HG02973 (cell line): ENCODE data around the gene CROCC2.

Source experiments
- ATAC-seq: cut with Tn5 transposase; IDR thresholded peaks from one replicate; pipeline ENCODE4 v1.9.1; 2021; ENCODE audit warnings: moderate library complexity; ENCODE audit not compliant: unreplicated experiment

Gene CROCC2

DNA sequence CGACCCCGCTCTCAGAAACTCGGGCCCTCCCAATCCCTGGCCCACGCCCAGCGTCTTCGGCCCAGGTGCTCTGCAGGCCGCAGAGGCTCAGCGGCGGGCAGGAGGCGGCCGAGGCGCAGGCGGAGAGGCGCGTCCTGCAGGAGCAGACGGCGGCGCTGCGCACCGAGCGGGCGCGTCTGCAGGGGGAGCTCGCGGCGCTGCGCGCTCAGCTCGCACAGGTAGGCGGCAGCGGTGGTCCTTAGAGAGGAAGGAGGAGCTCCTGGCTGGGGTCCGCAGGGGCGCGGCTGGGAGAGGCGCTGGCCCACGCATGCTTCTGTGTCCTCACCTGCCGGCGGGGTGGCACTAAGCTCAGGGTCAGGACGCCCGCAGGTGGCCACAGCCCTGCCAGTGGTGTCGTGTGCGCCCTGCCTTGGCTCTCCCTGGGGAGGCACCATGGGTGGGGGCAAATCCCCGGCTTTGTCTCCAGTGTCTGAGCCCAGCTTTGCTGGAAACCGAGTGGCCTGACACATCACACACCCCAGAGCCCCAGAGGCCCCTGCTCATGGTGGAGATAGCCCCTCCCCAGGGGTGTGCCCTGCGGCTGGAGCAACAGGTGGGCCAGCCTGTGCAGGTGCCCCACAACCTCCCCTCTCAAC, 77.3 kb downstream of the CROCC2 start:
- ATAC-seq: no peak

GRCh38 chr2:240983996-240984498, 77.9 kb downstream of the CROCC2 start:
- no peak for ATAC-seq

DNA sequence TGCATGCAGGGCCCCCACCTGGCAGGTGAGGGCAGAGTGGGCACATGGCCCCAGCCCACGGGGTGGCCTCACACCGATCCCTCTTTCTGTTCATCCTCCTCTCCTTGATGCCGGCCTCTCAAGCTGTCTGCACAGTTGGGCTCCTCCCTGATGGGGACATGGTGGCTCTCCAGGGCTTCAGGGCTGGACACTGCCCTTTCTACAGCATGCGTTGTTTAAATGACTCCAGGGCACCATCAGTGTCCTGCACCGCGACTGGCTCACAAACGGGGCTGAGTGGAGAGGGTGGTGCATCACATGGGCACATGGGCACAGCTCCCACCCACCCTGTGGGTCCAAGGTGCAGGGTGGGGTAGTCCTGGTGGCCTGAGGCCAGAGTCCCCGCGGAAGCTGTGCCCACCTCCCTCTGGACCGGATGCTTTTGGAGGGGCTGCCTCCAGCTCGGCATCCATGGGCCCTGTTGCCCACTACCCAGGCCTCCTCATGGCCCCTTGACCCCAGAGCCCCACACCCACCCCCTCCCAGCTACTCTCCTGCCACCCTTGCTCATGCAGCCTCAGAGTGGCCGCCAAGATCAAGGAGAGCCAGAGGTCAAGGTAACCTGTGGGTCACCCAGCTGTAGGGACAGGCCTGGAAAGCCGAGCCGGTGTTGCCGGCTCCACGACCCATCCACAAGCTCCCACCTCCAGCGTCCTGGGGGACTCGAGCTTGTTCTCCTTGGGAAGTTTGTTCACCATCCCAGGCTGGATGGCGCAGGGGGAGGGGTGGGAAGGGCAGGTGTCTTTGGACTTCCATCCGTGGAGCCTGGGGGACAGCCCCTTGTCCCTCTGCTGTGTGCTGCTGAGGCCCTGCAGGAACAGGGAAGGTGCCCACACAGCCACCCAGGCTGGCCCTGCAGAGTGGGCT, 80.0 kb downstream of the CROCC2 start:
- no peak for ATAC-seq

DNA sequence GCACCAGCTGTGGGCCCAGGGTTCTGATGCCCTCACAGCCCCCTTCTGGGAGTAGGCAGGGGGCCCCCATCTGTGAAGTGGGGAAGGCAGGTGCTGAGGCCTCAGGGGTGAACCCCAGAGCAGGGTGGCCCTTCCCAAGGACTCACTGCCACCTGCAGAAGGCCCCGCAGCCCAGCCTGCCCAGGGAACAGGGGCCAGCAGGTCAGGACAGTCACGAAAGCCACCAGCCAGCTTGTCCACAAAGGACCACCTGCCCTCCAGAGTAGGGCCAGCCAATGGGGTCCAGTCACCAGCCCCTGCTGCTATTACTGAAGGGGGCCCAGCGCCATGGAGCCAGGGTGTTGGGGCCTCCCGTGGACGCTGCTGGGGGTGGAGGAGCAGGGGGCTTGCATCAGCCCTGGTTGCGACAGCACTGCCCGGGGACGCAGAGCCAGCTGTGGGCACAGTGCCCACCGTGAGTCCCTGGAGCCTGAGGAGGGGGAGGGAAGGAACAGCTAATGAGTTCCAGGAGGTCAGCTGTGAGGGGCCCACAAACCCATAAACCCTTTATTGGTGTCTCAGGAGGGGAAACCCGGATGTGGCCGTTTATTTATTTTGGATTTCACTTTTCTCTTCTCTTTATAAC, 80.8 kb downstream of the CROCC2 start:
- no peak for ATAC-seq

- no peak for ATAC-seq
These were observed 81.5 kb downstream of the CROCC2 start for GRCh38 chr2:240987588-240987987.

DNA sequence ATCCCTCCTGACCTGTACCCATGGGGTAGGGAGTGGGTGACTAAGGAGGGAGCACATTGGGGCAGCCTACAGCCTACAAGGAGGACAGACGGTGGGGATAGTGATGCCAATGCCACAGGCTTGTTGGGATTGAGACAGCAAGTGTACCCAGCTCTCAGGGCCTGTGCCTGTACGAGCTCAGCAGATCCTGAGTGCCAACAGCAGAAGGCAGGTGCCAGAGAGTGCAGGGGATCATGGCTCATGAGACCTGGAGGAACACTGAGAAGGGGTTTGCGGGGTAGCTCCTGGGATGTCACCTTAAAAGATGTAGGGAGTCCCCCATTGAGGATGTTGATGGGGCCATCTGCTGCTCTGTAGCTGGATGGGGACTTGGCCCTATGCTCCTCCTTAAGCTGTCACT, 82.0 kb downstream of the CROCC2 start:
- no peak for ATAC-seq

DNA sequence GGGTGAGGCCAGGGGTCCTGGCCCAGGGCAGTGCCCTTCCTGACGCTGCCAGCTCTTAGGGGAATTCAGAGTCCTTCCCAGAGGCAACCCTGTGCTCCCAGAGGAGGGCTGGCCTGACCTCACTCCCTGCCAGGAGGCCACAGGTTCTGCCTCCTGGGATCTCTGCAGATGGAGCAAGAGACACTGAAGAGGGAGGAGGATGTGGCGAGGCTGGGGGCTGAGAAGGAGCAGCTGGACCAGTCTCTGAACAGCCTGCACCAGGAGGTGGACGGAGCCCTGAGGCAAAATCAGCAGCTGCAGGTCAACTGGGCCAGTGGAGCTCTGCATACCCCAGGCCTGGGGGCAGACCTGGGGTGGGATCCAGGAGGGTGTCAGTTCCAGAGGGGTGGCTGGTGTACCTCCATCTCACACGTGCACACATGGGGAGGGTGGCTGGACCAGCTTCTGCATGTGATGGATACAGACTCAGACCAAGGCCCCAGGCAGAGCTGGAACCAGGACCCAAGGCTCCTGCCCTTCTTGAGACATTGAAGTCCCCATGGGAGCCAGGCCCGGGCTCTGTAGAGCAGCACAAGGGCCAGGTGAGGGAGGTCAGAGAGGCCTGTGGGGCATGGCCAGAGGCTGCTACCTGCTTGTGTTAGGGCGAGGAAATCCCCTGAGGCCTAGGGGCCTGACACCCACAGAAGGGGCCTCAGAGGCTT, 82.6 kb downstream of the CROCC2 start:
- ATAC-seq: no peak

GRCh38 chr2:240989451-240990265, 83.5 kb downstream of the CROCC2 start:
- ATAC-seq: no peak

- ATAC-seq: no peak
These were observed 84.1 kb downstream of the CROCC2 start for GRCh38 chr2:240990266-240990529.

- ATAC-seq: no peak
These were observed 84.7 kb downstream of the CROCC2 start for GRCh38 chr2:240990726-240991377.

GRCh38 chr2:240991378-240992263, 85.5 kb downstream of the CROCC2 start:
- ATAC-seq: no peak

- ATAC-seq: no peak
These were observed 86.6 kb downstream of the CROCC2 start for GRCh38 chr2:240992572-240993291.

- ATAC-seq: no peak
These were observed 87.5 kb downstream of the CROCC2 start for GRCh38 chr2:240993446-240994170.

DNA sequence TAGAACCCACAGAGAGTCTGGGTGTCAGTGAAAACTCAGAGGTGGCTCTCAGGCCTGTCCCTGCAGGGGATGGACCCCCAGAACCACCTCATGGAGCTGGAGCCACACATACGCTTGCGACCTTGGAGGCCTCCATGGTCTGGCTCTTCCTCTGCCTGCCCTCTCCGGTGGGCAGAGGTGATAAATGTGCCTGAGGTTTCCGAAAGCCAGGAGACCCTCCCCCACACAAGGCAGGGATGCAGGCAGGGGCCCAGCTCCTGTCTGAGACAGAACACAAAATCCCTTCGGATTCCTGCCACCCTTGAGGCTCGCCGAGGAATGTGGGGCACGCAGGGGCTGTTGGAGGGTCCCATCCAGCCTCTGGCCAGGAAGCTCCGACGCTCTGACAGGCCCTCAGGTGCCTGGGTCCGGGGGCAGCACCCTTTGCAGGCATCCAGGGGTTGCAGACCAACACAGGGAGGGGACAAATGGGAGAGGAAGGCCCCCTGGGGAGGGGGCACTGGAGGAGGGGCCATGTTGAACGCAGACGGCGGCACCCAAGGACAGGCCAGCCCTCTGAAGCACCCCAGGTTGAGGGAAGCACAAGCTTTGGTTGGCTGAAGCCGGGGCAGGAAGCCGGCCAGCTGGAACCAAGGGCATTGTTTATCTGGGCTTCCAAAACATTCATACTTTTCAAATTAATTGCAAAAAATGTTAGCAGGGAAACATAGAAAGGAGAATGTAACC, 88.2 kb downstream of the CROCC2 start:
- ATAC-seq: no peak

DNA sequence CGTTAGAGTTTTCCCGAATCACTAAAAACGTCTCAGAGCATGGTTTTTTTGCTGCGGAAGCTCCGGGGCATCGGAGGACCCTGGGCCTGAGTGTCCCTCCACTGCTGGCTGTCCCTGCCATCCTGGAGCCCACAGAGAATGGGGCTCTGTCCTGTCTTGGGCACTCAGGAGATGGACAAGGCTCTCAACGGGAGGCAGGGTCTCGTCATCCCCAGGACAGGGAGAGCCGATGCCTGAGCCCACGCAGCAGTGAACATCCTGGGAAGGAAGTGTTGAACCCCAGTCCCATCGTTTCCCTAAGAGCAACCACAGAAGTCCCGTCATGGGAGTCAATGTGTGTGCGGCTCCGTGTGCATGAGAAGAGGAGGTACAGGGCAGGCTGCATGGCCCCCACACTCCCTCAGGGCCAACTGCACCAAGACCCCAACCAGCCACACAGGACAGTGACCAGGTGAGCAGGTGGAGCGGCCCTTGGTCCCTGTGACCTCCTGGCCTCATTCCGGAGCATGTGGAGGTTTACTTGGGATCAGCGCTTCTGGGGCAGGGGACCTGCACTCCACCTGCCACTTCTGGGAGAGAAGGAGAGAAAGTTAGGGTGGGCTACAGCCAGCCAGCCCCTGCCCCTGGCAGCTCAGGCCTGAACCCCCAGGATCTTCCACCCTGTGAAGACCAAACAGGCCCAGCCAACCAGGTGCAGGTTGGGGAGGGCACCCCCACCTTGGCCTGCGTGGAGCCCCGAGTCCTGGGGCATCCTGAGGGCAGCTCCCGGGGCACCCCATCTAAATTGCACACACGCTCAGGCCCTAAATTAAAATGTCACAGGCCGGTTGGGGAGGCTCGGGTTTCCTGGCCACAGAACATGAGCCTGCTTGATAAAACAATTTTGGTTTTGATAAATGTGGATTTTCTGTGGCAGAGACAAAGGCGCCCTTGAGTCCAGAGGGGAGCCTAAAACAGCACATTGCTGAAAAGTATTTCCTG, 89.2 kb downstream of the CROCC2 start:
- ATAC-seq: no peak
